WTC11 (cell line): ENCODE measurements around the gene DOCK8.
"Not testable (repeated sequence)": the region's sequence is repeated elsewhere in the genome, so short reads cannot be mapped to it uniquely, and the experiment has no call there.

Experiments
- CBFB ChIP-seq: sonication (generic); formaldehyde crosslinking; IDR thresholded peaks from 2 replicates; pipeline ENCODE4 v1.8.1; 2022; ENCODE audit warnings: mild to moderate bottlenecking, low read depth, missing genetic modification reagents
- ESRRA ChIP-seq: sonication (generic); formaldehyde crosslinking; IDR thresholded peaks from 2 replicates; pipeline ENCODE4 v1.8.1; 2022; ENCODE audit warnings: mild to moderate bottlenecking, missing genetic modification reagents, borderline replicate concordance
- FOXK1 ChIP-seq: sonication (generic); formaldehyde crosslinking; IDR thresholded peaks from 2 replicates; pipeline ENCODE4 v1.8.0; 2022; ENCODE audit warnings: mild to moderate bottlenecking, moderate library complexity, missing genetic modification reagents
- NFATC4 ChIP-seq: fragments of 250-450 bp; sonication (Bioruptor Pico); IDR thresholded peaks from 2 replicates; pipeline ENCODE4 v1.9.0; 2021; ENCODE audit warnings: mild to moderate bottlenecking
- SOX15 ChIP-seq: fragments of 250-450 bp; sonication (Bioruptor Pico); IDR thresholded peaks from 2 replicates; pipeline ENCODE4 v1.9.0; 2021; ENCODE audit warnings: mild to moderate bottlenecking
- SP1 ChIP-seq: sonication (generic); formaldehyde crosslinking; conservative IDR thresholded peaks from 2 replicates; pipeline ENCODE4 v1.8.1; 2022; ENCODE audit warnings: missing genetic modification reagents
- TP53 ChIP-seq: sonication (generic); formaldehyde crosslinking; IDR thresholded peaks from 2 replicates; pipeline ENCODE4 v1.8.1; 2023; ENCODE audit warnings: mild to moderate bottlenecking, missing genetic modification reagents
- TF ChIP-seq, protein P1 (sequence below): sonication (generic); formaldehyde crosslinking; IDR thresholded peaks from 2 replicates; pipeline ENCODE4 v1.8.0; 2022; ENCODE audit warnings: mild to moderate bottlenecking, missing genetic modification reagents
- TF ChIP-seq, protein P2 (sequence below): fragments of 200-600 bp; IDR thresholded peaks from 2 replicates; pipeline ENCODE4 v1.8.0; 2022; ENCODE audit warnings: antibody characterized with exemption

DNA sequence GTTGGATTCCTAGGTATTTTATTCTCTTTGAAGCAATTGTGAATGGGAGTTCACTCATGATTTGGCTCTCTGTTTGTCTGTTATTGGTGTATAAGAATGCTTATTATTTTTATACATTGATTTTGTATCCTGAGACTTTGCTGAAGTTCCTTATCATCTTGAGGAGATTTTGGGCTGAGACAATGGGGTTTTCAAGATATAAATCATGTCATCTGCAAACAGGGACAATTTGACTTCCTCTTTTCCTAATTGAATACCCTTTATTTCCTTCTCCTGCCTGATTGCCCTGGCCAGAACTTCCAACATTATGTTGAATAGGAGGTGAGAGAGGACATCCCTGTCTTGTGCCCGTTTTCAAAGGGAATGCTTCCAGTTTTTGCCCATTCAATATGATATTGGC lies 17.0 kb downstream of the DOCK8 start:
- TF ChIP-seq, protein P1, sequence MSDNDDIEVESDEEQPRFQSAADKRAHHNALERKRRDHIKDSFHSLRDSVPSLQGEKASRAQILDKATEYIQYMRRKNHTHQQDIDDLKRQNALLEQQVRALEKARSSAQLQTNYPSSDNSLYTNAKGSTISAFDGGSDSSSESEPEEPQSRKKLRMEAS (CRISPR knock-in tag) = not testable (repeated sequence)
- TF ChIP-seq, protein P2, sequence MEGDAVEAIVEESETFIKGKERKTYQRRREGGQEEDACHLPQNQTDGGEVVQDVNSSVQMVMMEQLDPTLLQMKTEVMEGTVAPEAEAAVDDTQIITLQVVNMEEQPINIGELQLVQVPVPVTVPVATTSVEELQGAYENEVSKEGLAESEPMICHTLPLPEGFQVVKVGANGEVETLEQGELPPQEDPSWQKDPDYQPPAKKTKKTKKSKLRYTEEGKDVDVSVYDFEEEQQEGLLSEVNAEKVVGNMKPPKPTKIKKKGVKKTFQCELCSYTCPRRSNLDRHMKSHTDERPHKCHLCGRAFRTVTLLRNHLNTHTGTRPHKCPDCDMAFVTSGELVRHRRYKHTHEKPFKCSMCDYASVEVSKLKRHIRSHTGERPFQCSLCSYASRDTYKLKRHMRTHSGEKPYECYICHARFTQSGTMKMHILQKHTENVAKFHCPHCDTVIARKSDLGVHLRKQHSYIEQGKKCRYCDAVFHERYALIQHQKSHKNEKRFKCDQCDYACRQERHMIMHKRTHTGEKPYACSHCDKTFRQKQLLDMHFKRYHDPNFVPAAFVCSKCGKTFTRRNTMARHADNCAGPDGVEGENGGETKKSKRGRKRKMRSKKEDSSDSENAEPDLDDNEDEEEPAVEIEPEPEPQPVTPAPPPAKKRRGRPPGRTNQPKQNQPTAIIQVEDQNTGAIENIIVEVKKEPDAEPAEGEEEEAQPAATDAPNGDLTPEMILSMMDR = not testable (repeated sequence)
- not testable (repeated sequence) for TF ChIP-seq SOX15 (CRISPR knock-in tag); SP1; FOXK1 (CRISPR knock-in tag); NFATC4; CBFB (CRISPR knock-in tag); TP53 (CRISPR knock-in tag); ESRRA (CRISPR knock-in tag)
